ENCODE results near the gene ECI1.
"Not testable (repeated sequence)": the region's sequence is repeated elsewhere in the genome, so short reads cannot be mapped to it uniquely, and the experiment has no call there.

ECI1 gene

GRCh38 chr16:2204416-2205103 is 46.8 kb downstream of the ECI1 start:
- Mint-ChIP-seq H3K27me3 (peaks cover 6 to 10% of the 10 kb centered on the region in 2 donors), H3K36me3 (ENCODE audit: insufficient read depth) (peaks cover 17% of the 10 kb centered on the region), H3K4me1 (ENCODE audit: low read depth in 2 of 2) (peaks cover 18 to 22% of the 10 kb centered on the region in 2 donors), H3K27ac (peak overlapping the region; percentile 85 to 90), H3K9me3 (no peaks in the 10 kb centered on the region), H3K4me3 (peak overlapping the region; percentile 71 to 81)
- ATAC-seq (replicated peaks), result no peak
- no peak for DNase-seq

- not testable (repeated sequence) for H3K27ac Mint-ChIP-seq; ATAC-seq (replicated peaks); H3K9me3 Mint-ChIP-seq; DNase-seq
- H3K4me3 Mint-ChIP-seq, result peak overlapping the region; percentile 71 to 81
- peaks cover 18 to 22% of the 10 kb centered on the region in 2 donors for H3K4me1 Mint-ChIP-seq (ENCODE audit: low read depth in 2 of 2)
- peaks cover 16 to 21% of the 10 kb centered on the region in 2 donors for H3K27me3 Mint-ChIP-seq
- peaks cover 11% of the 10 kb centered on the region for H3K36me3 Mint-ChIP-seq (ENCODE audit: insufficient read depth)
Observed at GRCh38 chr16:2203119-2203688, 48.2 kb downstream of the ECI1 start.

- peaks cover 5% of the 10 kb centered on the region for H3K36me3 Mint-ChIP-seq (ENCODE audit: insufficient read depth)
- no peaks in the 10 kb centered on the region for H3K9me3 Mint-ChIP-seq
- DNase-seq, result no peak
- H3K27ac Mint-ChIP-seq, result no peak overlapping the region
- peaks cover 7 to 11% of the 10 kb centered on the region in 2 donors for H3K4me1 Mint-ChIP-seq (ENCODE audit: low read depth in 2 of 2)
- peaks cover 26 to 36% of the 10 kb centered on the region in 2 donors for H3K27me3 Mint-ChIP-seq
- ATAC-seq (replicated peaks), result no peak
- no peak overlapping the region for H3K4me3 Mint-ChIP-seq
Observed at GRCh38 chr16:2200313-2200712, 51.1 kb downstream of the ECI1 start.

DNA sequence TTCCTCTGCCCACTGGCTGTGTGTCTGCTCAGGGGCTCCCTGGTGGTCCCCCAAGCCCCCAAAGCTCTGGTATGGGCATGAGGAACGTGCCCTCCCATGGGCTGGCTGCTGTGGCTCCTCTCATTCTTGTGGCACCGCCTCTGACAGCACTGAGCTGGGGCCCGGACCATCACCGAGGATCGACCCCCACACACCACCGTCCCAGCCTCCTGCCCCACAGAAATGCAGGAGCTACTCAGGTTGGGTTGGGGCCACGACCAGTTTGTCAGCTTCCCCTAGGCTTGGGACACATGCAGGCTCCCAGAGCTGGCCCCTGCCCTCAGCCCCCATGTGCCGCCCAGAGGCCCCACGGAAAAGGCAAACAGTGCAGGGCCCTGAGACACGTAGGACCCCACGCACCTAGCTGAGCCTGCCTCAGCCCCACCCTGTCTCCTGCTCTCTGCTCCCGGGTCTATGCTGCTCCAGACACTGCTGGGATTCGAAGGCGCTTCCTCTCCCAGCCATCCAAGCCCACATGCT is 51.7 kb downstream of the ECI1 start:
- Mint-ChIP-seq H3K4me1 (ENCODE audit: low read depth in 2 of 2) (peaks cover 8 to 15% of the 10 kb centered on the region in 2 donors), H3K36me3 (ENCODE audit: insufficient read depth) (peaks cover 3% of the 10 kb centered on the region), H3K9me3 (no peaks in the 10 kb centered on the region), H3K27me3 (peaks cover 33 to 42% of the 10 kb centered on the region in 2 donors), H3K4me3 (no peak overlapping the region), H3K27ac (no peak overlapping the region)
- ATAC-seq (replicated peaks), result no peak
- DNase-seq, result no peak

- Mint-ChIP-seq H3K36me3 (ENCODE audit: insufficient read depth) (peaks cover 3% of the 10 kb centered on the region), H3K9me3 (no peaks in the 10 kb centered on the region), H3K27me3 (peaks cover 33 to 48% of the 10 kb centered on the region in 2 donors), H3K4me1 (ENCODE audit: low read depth in 2 of 2) (peaks cover 2 to 11% of the 10 kb centered on the region in 2 donors), H3K27ac (no peak overlapping the region), H3K4me3 (no peak overlapping the region)
- no peak for ATAC-seq (replicated peaks)
- DNase-seq, result no peak
Observed at GRCh38 chr16:2199095-2199494, 52.3 kb downstream of the ECI1 start.

GRCh38 chr16:2198283-2198682 is 53.1 kb downstream of the ECI1 start:
- H3K4me3 Mint-ChIP-seq, result peak overlapping the region in 1 of 2 donors; percentile 73
- H3K4me1 Mint-ChIP-seq (ENCODE audit: low read depth in 2 of 2), result peaks cover 2 to 5% of the 10 kb centered on the region in 2 donors
- no peak for ATAC-seq (replicated peaks)
- H3K9me3 Mint-ChIP-seq, result no peaks in the 10 kb centered on the region
- H3K27me3 Mint-ChIP-seq, result peaks cover 33 to 50% of the 10 kb centered on the region in 2 donors
- peaks cover 3% of the 10 kb centered on the region for H3K36me3 Mint-ChIP-seq (ENCODE audit: insufficient read depth)
- no peak overlapping the region for H3K27ac Mint-ChIP-seq
- no peak for DNase-seq

- peaks cover 33 to 50% of the 10 kb centered on the region in 2 donors for H3K27me3 Mint-ChIP-seq
- no peaks in the 10 kb centered on the region for H3K9me3 Mint-ChIP-seq
- peaks cover 3% of the 10 kb centered on the region for H3K36me3 Mint-ChIP-seq (ENCODE audit: insufficient read depth)
- no peak for ATAC-seq (replicated peaks)
- peaks cover 2 to 5% of the 10 kb centered on the region in 2 donors for H3K4me1 Mint-ChIP-seq (ENCODE audit: low read depth in 2 of 2)
- no peak overlapping the region for H3K27ac Mint-ChIP-seq
- peak overlapping the region in 1 of 2 donors; percentile 73 for H3K4me3 Mint-ChIP-seq
- DNase-seq, result no peak
Observed at GRCh38 chr16:2197765-2198164, 53.6 kb downstream of the ECI1 start.

GRCh38 chr16:2196981-2197511 is 54.3 kb downstream of the ECI1 start:
- H3K4me3 Mint-ChIP-seq, result peak overlapping the region; percentile 73 to 74
- peaks cover 2 to 5% of the 10 kb centered on the region in 2 donors for H3K4me1 Mint-ChIP-seq (ENCODE audit: low read depth in 2 of 2)
- DNase-seq, result no peak
- ATAC-seq (replicated peaks), result no peak
- peaks cover 33 to 50% of the 10 kb centered on the region in 2 donors for H3K27me3 Mint-ChIP-seq
- H3K36me3 Mint-ChIP-seq (ENCODE audit: insufficient read depth), result no peaks in the 10 kb centered on the region
- no peak overlapping the region for H3K27ac Mint-ChIP-seq
- H3K9me3 Mint-ChIP-seq, result no peaks in the 10 kb centered on the region

DNA sequence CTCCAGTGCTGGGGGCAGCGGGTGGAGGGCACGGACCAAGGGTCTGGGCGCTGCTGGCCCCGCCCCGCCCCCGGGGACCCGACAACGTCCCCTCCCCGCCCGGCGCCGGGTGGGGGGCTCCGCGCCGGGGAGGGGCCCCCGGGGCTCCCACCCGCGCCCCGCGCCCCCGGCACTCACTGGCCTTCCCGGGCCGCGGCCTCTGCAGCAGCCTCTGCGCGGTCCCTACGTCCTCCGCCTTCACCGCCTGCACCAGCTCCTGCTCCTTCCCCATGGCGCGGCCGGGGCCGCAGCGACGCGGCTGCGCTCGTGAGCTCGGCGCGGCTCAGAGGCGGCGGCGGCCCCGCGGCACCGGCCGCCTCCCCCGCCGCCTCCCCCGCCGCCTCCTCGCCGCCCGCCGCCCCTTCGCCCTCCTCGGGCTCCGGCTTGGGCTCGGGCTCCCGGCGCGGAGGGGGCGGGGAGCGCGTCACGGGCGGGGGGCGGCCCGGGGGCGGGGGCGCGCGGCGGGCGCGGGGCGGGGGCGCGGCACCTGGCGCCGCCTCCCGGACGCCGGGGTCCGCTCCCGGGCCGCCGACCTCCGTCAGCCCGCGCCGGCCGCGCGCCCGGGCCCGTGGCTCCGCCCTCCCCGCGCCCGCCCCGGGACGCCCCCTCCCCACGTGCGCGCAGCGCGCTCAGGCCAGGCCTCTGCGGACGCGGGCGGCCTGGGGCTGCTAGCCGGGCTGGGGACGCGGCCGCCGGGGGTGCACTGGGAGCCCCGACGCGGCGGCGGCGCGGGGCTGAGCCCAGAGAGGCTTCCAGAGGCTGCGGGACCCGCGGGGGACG is 55.0 kb downstream of the ECI1 start, which contains the start of gene CASKIN1:
TSS of gene CASKIN1 (minus strand) at position 444 of the 819 bp plus-strand sequence. CDS start at position 271, 173 bp downstream.
- H3K27me3 Mint-ChIP-seq, result peaks cover 33 to 50% of the 10 kb centered on the region in 2 donors
- peaks cover 2 to 5% of the 10 kb centered on the region in 2 donors for H3K4me1 Mint-ChIP-seq (ENCODE audit: low read depth in 2 of 2)
- H3K4me3 Mint-ChIP-seq, result peak within 1 kb of the TSS; percentile 73 to 74
- DNase-seq (no peak), ATAC-seq (replicated peaks) (peak; percentile 62)
- H3K27ac Mint-ChIP-seq, result no peak within 1 kb of the TSS
- no peaks in the 10 kb centered on the region for H3K9me3 Mint-ChIP-seq
- H3K36me3 Mint-ChIP-seq (ENCODE audit: insufficient read depth), result no peaks in the 10 kb centered on the region

- Mint-ChIP-seq H3K27ac (no peak overlapping the region), H3K4me3 (peak overlapping the region; percentile 48), H3K4me1 (ENCODE audit: low read depth in 2 of 2) (peaks cover 2 to 5% of the 10 kb centered on the region in 2 donors), H3K9me3 (no peaks in the 10 kb centered on the region), H3K36me3 (ENCODE audit: insufficient read depth) (no peaks in the 10 kb centered on the region), H3K27me3 (peaks cover 33 to 50% of the 10 kb centered on the region in 2 donors)
- DNase-seq (no peak), ATAC-seq (replicated peaks) (peak; percentile 28)
Observed at GRCh38 chr16:2195322-2196161, 55.8 kb downstream of the ECI1 start.

DNA sequence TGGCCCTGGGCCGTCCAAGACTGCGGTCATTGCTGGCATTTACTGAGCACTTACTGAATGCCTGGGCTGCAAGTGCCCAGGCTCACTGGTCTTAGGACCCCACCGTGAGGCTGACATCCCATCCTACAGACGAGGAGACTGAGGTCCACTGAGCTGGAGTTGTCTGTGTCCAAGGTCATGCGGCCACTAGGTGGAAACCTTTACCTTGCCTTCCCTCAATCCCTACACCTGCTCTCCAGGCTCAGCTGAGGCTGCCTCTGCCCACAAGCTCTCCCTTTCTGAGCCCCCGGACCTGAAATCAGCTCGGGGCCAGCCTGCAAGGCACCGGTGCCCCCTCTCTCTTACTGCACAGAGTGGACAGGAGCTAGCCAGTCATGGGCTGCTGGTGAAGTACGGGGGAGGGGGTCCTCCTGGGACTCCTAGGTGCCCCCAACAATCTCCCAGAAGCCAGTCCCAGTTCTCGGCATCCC is 56.5 kb downstream of the ECI1 start:
- peak overlapping the region in 1 of 2 donors; percentile 48 for H3K4me3 Mint-ChIP-seq
- ATAC-seq (replicated peaks) (peak; percentile 80), DNase-seq (peak; percentile 25 to 48 (median 33))
- no peaks in the 10 kb centered on the region for H3K36me3 Mint-ChIP-seq (ENCODE audit: insufficient read depth)
- no peaks in the 10 kb centered on the region for H3K9me3 Mint-ChIP-seq
- H3K4me1 Mint-ChIP-seq (ENCODE audit: low read depth in 2 of 2), result peaks cover 2 to 5% of the 10 kb centered on the region in 2 donors
- peaks cover 28 to 43% of the 10 kb centered on the region in 2 donors for H3K27me3 Mint-ChIP-seq
- no peak overlapping the region for H3K27ac Mint-ChIP-seq

DNA sequence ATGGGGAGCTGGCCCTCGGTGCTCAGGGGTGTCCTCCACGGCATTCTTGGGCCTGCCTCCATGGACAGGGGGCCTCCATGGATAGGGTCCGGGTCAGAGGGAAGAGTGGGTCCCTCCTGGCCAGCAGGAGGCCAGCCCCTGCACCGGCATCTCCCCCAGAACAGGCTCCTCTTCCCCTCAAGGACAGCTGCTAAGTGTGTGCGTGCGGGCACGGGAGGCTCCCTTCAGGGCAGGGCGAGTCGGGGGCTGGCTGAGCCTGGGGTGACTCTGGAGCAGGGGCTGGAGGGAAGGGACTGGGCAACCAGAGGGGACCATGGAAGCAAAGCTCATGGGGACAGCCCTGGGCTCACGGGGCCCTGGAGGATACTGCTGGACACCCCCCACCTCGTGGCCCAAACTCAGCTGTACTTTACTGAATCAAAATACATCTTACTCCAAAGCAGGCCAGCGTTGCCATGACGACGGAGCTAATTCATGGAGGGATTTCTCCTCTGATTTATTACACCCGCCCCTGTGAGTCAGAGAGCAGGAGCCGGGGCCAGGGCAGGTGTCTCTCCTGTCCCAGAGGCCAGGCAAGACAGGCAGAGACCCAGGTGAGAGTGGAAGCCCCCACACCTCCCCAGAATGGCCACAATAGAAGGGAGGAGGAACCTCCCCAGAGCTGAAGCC is 57.1 kb downstream of the ECI1 start:
- no peak overlapping the region for H3K27ac Mint-ChIP-seq
- no peaks in the 10 kb centered on the region for H3K9me3 Mint-ChIP-seq
- no peaks in the 10 kb centered on the region for H3K36me3 Mint-ChIP-seq (ENCODE audit: insufficient read depth)
- ATAC-seq (replicated peaks) (no peak), DNase-seq (no peak)
- H3K27me3 Mint-ChIP-seq, result peaks cover 28 to 39% of the 10 kb centered on the region in 2 donors
- peak overlapping the region in 1 of 2 donors; percentile 48 for H3K4me3 Mint-ChIP-seq
- H3K4me1 Mint-ChIP-seq (ENCODE audit: low read depth in 2 of 2), result peaks cover 2 to 5% of the 10 kb centered on the region in 2 donors

All from effector memory CD8-positive, alpha-beta T cell (primary cell).